Astrocyte of the cerebellum (primary cell): ENCODE data around the gene CDC14C.

Experiments used
- DNase-seq: peaks from one replicate; pipeline ENCODE4 v3.0.0-alpha.2; 2011; ENCODE audit warnings: low read depth
- H3K4me3 ChIP-seq: 2 replicates; pipeline ENCODE4 v1.5.1; 2011; ENCODE audit warnings: mild to moderate bottlenecking, low read depth, low read length, moderate library complexity
- in situ Hi-C: cut with HindIII; loops from 2 replicates; pipeline ENCODE4 v1.10.0; 2017; ENCODE audit warnings: low sequenced_read_pairs
- TF ChIP-seq, protein P1 (sequence below): IDR thresholded peaks from 2 replicates; pipeline ENCODE4 v1.5.1; 2012; ENCODE audit warnings: low read length, low read depth, moderate library complexity, mild to moderate bottlenecking; ENCODE audit errors: missing control alignments

CDC14C gene

DNA sequence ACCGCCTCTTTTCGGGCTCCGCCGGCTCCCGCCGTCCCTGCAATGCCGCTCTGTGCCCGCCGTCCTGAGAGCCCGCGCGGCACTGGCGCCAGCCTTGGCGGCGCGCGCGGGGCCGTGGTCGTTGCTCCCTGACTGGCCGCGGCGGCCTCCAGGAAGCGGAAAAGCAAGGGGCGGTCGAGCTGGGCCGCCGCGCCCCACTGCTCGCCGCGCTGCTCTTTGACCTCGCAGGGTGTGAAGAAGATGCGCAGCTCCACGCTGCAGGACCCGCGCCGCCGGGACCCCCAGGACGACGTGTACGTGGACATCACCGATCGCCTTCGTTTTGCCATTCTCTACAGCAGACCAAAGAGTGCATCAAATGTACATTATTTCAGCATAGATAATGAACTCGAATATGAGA is at the start of gene CDC14C:
CDC14C (plus strand) TSS at position 115 of the 400 bp plus-strand sequence; CDS start at position 241, 126 bp downstream.
- in situ Hi-C loops, result no loop called here
- no peak for DNase-seq
- H3K4me3 ChIP-seq, result no peak within 1 kb of the TSS
- TF ChIP-seq, protein P1, sequence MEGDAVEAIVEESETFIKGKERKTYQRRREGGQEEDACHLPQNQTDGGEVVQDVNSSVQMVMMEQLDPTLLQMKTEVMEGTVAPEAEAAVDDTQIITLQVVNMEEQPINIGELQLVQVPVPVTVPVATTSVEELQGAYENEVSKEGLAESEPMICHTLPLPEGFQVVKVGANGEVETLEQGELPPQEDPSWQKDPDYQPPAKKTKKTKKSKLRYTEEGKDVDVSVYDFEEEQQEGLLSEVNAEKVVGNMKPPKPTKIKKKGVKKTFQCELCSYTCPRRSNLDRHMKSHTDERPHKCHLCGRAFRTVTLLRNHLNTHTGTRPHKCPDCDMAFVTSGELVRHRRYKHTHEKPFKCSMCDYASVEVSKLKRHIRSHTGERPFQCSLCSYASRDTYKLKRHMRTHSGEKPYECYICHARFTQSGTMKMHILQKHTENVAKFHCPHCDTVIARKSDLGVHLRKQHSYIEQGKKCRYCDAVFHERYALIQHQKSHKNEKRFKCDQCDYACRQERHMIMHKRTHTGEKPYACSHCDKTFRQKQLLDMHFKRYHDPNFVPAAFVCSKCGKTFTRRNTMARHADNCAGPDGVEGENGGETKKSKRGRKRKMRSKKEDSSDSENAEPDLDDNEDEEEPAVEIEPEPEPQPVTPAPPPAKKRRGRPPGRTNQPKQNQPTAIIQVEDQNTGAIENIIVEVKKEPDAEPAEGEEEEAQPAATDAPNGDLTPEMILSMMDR, result no peak

DNA sequence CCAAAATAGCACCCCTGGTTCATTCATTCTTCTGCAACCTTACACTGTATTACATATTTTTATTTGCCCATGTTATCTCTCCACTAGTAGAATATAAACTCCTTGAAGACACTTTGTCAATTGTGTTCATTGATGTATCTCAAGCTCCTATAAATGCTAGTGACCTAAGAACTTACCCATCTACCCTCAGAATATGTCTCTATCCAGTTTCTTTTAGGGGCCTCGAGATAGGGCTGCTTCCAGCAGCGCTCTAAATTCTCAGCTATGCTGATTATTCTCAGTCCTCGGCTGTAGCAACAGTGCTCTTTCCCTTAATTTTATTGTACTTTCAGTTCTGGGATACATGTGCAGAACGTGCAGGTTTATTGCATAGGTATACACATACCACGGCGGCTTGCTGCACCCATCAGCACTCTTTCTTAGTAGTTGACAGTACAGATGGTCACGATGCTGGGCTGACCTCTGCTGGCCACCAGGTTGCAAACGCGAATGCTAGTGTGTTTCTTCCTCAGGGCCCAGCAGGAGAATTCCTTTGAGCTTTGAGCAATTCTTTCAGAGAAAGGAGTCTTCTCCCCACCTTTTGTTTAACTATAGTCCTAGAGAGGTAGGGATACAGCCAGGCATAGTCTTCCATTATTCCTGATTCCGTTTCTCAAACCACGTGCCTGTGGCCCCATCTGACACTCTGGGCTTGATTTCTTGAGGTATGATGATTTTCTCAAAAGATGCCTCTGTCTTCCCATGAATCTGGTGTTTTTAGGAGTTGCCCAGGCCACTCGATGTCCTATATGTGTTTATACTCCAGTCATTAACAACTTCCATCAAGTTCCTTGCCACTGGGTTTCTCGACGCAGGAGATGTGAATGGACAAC is 49.1 kb upstream of the CDC14C start:
- peak; percentile 23 for DNase-seq
- in situ Hi-C loops, result no loop called here
- TF ChIP-seq, protein P1, result peak; percentile 76
- no peak overlapping the region for H3K4me3 ChIP-seq

DNA sequence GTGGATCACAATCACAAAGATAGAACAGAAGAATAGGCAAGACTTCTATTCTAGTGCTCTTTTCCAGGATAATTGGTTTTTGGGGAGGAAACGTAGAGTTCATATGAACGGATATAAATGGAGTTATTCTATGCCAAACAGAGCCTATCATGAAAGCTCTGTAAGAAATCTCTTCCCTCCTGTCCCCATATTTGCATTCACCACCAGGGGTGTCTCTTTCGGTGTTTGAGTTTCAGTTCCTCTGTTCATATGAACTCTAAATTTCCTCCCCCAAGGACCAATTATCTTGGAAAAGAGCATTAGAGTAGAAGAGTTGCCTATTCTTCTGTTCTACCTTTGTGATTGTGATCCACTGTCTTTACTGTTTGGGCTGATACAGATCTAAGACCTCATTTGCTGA is 48.3 kb upstream of the CDC14C start:
- no peak for DNase-seq
- in situ Hi-C loops, result no loop called here
- no peak overlapping the region for H3K4me3 ChIP-seq

DNA sequence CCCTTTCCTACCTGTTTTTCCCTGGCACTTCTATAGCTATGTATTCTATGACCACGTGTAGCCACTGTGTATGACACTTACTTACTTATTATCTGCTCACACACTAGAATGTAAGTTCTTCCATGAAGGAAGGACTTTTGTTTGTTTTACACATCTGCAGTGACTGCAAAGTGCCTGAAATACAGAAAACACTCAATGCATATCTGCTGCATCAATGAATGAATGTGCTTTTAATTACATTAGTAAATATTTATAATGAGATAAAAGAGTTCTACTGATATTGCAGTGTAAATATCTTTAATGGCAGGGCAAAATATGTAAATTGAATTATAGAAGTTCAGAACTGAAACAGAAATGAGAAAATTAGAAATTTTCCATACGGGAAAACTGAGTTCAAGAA is 43.5 kb upstream of the CDC14C start:
- TF ChIP-seq, protein P1, result no peak
- in situ Hi-C loops, result no loop called here
- DNase-seq, result no peak
- no peak overlapping the region for H3K4me3 ChIP-seq

More for the DNA sequence above, 48.3 kb upstream of the CDC14C start:
- TF ChIP-seq, protein P1, result peak; percentile 21

DNA sequence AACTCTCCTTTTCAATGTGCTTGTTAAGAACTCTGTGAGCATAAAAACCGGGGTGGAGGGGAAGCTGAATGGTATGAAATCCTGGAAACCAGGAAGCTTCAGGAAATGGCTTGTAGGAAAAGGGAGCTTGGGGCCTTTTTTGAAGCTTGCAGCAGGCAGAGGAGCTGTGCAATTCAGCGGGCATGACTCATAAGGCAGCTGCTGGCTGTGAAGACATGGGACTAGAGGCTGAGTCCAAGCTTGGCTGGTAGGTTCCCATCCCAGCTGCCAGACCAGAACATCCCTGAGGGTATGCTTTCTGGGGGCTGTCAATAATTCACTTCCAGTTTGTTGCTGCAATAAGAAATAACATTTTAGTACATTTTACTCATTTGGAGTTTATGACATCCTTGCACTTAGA is 36.8 kb upstream of the CDC14C start:
- DNase-seq, result peak; percentile 18
- TF ChIP-seq, protein P1, result no peak
- in situ Hi-C loops, result no loop called here
- no peak overlapping the region for H3K4me3 ChIP-seq

DNA sequence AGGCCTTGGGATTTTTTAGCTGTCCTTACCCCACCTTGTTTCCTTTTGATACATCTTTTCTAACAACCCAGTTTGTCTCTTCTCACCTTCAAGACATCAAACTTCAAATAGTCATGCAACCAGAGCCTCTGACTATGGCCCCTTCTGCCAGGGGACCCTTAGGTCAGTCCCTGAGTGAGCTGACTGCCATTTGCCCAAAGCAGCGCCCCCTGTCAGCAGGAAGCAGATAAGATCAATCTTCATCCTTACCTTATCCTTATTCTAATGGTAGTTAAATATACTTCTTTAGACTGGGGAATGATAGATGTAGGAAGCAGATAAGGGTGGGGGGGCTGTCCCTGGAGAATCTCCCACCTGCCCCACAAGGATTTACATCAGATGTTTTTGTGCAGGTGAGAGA is 29.8 kb upstream of the CDC14C start:
- in situ Hi-C loops, result no loop called here
- H3K4me3 ChIP-seq, result no peak overlapping the region
- no peak for DNase-seq
- TF ChIP-seq, protein P1, result no peak
